Stimulated activated CD8-positive, alpha-beta memory T cell treated with anti-CD3 and anti-CD28 coated beads, Interleukin-4, amount 100 ng/mL, for 24 hours (primary cell): Measurements from ENCODE around the gene NPAS3.

Source experiments
- DNase-seq: peaks from one replicate; pipeline ENCODE4 v3.0.0-alpha.2; 2020; ENCODE audit warnings: low read depth

Gene NPAS3

DNA sequence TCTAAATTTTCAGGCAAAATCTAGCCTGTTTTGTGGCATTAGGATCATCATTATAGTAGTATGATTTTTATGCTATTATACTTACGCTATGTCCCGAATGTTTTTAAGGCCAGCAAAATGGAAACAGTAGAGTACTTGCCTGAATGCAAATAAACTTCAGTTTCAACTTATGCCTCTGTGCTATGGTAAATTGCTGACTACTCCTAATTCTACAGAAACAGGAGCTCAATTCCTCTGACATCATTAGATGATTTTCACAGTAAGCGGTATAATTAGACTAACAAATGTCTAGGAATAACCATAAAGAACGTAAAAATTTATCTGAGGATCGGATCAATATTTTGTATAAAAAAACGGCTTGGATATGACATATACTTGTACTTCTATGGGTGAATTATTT, 742.2 kb downstream of the NPAS3 start:
- DNase-seq: no peak

DNA sequence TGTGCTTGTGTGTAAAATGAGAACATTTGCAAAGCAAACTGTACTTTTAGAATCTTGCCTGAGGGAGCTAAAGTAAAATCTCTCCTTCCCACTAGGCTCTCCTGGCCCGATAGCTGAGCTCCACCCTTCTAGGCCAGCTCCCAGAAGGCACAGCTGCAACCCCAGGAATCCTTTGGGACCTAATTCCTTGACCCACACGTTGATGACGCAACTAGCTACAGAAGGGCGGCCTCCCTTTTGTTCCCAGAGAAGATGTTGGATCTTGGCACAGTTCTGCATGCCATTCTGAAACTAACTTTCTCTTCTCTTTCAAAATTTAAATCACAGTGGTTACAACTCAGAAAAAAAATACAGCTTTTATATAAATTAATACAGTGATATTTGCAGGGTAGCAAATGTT, 744.1 kb downstream of the NPAS3 start:
- no peak for DNase-seq

DNA sequence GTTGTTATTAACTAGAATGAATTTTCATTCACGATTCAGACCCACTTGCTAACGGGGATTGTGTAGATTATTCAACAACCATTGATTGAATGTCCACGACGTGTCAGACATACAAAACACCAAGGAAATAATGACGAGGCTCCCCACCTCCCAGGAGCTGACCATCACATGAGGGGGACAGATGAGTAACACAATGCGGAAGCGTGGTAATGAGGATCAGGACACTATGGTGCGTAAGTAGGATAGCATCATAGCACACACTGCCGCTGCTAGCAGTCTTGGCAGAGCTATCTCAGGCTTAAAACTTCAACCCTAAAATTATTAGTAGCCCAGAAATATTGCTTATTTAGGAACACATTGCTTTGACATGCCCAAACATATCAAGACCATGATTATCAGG, 746.3 kb downstream of the NPAS3 start:
- DNase-seq: no peak

DNA sequence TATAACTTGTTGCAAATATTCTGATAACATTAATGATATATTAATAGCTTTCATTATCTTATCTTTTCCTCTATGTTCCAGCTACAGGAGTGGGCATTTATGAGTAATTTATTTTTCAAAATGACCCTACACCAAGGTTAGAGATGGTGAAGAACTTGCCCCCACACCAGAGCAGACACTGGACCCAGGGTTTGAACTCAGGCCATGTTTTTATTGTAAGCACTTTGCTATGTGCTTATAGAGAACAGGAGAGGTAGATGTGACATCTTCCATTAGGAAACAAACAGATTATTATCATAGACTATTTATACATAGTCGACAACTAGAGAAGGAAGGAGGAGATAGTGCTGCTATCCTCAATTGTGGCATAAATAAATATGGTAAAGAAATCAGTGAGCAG, 747.0 kb downstream of the NPAS3 start:
- no peak for DNase-seq

DNA sequence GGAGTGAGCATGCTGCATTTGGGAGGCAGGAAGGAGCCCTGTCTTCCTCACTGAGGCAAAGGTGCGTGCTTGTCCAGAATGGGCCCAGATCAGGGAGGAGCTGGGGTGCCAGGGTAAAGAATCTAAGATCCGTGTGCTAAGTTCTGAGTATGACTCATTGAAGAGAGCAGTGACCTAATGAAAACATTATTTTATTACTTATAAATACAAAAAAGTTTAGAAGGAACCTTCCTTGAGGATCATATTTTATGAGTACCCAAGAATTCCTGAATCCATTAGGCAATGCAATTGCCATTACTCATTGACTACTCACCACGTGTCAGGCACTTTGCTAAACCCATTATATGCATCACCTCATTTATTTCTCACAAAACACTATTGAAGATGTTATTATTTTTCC, 747.5 kb downstream of the NPAS3 start:
- DNase-seq: no peak

DNA sequence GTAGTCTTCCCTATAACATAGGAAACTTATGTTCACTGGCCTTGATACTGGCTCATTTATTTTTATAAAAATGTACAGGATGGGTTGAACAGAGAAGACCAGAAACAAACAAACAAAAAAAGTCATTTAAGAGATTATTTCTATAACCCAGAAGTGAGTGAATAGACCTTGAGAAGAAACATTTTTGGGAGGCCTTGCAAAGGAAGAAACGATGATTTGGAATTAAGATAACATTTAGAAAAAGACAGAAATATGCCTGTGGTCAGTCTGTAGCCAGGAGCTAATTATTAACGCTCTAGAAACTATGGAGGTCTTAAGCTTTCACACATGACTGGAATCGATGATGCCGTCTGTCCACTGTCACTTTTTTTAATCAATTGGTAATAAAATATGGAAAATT, 748.2 kb downstream of the NPAS3 start:
- no peak for DNase-seq

DNA sequence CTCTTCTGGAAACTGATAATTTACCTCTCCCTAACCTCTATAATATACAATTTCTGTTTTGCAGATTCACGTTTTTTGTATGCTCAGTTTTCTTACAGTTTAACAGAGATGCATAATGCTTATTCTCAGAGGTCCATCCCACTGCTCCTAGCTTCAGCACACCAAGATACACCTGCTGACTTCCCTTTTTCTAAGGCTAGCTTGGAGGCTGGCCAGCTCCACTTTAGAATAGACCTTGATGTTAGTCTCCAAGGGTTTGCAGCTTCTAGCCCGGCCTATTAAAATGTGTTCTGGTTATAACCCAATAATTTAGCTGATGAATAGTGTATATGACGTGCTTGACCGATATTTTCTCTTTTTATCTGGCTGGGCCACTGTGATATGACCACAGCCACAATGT, 751.0 kb downstream of the NPAS3 start:
- no peak for DNase-seq

DNA sequence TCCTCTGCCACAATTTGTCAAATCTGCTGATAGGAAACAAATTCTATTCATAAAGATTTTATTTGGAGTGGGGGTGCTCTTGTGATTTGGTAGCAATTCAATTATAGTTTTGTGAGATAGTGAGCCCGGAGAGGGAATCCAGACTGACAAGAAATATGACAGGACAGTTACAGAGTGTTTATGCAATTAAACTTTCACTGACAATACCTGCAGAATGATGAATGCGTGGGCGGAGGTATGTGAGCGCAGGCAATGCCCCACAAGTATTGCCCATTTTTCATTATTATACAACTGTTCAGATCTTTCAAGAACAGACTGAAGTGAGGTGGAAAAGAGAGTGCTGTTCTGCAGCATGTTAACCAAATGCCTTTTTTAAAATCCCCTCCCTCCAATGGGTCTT, 753.2 kb downstream of the NPAS3 start:
- no peak for DNase-seq

DNA sequence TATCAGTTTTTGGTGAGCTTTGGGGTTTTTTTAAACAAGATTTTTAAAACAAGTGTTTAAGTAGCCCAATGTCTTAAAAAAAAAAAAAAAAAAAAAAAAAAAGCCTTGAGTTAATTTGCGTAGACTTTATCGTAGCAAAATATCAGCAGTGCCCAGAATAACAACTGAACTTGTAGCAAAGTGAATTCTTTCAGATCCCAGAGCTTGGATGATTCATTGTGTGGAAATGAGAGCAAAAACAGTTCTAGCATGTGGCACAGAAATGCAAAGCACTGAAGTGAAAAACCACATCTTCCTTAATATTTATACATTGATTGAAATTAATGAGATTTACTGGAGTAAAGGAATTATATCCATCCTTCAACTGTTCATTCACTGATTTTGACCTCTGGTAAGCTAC, 754.1 kb downstream of the NPAS3 start:
- DNase-seq: no peak

DNA sequence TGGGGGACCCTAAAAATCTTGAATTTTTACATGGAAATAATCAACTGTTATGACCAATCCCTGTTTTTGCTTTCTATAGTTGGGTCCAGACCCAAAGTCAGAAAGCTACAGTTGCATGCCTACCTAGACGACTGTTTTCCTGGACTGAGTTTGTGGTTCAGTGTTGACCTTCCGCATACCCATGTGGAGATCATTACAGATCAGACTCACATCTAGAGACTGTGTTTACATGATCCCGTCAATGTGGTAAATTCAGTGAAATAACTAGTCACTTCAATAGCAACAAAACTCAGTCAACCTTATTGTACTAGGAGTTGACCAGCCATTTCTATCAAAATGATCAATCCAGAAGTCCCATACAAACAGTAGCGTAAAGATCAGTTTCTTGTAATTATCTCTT, 754.6 kb downstream of the NPAS3 start:
- DNase-seq: no peak

DNA sequence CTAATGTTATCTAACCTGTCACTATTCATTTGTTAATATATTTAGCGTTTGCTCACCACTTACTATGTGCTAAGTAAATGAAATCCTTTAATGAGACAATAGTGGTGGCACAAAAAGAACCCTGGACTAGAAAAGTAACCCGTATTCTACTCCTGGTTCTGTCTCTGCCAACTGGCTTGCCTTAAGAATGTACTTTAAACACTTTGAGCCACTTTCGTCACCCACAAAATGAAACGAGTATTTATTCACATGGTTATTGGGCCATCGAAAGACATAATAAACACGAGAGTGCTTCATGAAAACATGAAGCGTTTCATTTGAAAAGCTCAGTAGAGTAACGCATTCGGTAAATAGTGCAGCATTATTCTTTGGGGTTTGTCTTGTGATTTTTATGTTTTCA, 757.5 kb downstream of the NPAS3 start:
- DNase-seq: no peak

DNA sequence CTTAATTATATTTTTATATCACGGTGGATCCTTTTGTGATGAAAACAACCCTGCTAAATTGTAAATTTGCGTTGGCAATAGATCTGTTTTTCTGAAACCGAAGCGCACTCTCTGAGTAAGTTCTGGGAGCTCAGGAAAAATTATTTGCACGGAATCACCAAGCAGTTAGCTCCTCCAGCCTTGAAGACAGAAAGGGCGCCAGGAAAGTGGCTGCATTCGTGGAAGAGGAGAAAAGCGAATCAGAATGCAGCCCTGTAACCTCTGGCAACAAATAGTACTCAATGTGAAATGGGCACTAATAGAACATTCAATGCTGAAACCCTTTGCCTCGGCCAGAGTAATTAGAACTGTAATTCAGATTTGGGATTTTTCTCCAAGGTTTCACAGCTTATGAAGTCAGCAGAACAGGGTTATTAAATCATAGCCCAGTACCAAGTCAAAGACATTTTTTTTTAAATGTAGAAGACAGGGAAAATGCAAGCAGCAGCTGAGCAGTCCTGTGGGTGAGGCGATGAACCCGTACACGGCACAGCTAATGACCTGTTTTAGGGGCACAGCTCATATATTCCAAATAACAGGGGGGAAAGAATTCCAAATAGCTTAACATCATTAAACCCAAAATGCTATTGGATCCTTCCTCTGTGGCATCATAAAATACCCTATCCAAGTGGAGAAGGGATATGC, 760.8 kb downstream of the NPAS3 start:
- DNase-seq: no peak

DNA sequence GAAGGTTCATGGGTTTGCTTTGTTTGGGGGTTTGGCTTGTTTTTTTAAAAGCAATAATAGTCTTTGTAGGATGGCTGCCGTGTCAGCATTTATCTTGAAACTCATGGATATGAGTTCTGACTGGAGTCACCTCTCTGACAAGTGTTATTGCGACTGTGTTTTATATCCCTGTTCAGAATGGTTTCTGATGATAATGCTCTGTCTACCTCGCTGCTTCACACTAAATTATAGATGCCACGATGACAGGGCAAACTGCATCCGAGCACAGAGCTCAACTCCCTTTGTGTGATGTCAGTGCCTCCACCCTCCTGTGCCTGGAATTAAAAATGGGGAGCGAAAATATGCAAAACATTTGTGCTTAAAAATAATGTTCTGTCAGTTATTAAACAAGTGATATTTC, 761.4 kb downstream of the NPAS3 start:
- DNase-seq: no peak

DNA sequence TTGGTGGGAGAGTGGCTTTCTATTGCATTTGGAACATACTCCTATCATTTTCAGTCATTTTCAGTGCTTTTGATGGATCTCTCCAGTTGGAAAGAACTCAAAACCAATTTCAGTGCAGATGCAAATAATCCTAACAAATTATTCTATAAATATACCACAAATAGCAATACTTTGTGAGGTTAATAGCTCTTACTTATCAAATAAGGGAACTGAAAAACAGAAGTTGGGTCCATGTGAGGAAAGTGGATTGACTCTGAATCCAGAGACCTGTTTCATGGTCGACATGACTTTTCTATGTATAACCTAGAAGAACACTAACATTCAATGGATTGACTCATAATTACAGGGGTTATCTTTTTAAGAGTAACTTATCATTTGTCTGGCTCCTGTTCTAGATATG, 763.6 kb downstream of the NPAS3 start:
- no peak for DNase-seq

DNA sequence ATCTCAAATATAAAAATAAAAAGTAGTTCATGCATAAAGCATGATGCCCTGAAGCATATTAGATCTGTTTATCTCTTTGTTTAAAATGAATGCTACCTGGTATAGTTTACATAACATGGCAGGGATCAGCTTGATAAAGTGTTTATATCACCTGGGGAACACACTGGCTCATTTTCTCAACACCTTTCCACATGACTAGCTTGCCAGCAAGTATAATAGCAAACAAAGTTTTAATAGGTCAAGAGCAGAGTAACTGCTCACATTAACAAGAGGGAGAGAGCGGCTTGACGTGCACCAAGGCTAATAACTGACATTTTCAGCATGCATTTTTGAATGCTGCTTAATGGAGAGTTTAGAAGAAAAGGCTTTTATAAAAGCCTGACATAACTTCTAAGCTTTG, 765.8 kb downstream of the NPAS3 start:
- no peak for DNase-seq

DNA sequence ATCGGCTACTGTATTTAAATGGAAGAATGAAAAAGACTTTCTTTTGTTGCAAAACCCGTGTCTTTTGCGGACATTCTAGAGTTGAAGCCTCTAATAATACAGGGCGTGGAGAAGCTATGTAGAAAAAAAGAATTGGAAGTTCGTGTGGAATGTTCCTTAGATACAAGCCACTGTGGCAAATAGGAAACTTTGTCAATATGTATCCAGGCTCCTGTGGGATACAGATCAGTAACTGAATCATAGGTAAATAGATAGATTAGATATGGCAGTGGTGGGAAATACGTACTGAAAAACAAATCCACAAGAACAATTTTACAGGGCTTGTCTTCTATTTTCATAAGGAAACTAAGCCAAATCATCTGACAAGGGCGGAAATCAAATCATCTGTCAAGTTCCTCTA, 766.8 kb downstream of the NPAS3 start:
- no peak for DNase-seq

DNA sequence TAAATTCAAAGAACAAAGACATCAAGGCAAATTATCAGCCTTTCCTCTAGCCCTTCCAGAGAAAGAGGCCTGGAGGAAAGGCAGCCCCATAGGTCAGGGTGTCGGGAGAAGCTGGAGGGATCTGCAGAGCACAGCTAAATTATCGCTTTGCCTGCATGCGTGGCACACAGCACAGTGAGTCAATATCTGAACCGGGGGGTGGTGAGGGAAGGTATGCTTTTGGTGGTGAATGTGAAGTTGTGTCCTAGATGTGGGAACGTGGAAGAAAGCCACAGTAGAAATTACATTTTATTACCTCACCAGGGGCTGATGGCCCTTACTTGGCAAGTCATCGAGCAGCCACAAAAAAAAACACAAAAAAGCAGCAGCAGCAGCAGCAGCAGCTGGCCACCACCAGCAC, 769.0 kb downstream of the NPAS3 start:
- DNase-seq: no peak

DNA sequence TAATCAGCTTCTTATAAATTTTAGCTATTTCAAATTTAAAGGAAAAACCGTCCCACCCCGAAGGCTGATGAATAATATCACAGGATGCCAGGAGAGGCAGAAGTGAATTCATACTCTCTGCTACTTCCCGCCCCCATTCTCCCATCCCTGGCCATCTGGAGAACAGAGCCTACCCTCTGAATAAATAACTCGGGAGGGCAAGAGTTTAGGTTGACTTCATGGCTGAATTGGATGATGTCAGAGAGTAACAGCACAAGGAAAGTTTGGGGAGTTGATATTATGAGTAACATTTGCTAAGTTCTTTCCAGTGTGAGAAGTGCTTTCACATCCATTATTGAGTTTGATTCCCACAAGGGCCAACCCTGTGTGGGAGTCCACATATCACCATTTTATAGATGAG, 770.6 kb downstream of the NPAS3 start:
- DNase-seq: no peak

DNA sequence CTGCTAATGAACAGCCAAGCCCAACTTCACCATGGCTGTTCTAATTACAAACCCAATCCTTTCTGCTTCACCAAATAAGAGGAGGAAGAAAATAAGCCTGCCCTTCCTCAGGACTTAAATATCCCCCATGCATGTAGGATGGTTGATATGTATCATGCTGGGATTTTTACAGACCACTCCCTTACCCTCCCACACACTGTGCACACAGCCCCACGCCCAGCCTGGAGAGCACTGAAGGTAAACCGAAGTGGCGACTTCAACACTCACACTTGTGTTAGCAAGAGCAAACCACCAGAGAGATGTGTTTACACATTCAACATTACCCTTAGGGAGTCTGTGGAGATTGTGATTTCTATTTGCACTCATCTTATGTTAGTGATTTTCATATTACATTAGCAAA, 771.0 kb downstream of the NPAS3 start:
- no peak for DNase-seq

DNA sequence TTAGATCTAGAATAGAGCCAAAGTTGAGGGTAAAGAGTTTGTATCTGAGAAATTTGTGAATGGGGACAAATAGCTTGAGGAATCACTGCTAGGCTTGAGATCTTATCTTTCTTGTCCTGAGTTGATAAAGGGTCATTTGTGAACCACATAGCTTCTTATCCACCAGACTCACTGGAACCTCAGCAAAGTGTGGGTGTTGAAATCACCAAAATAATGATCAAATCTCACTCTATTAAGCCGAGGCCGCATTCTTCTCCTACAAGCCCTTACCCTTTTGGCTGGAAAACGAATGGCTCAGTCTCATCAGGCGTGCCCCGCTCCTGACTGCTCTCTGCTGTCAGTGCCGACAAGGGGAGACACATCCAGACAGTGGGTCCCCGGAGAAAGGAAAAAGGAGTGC, 771.6 kb downstream of the NPAS3 start:
- DNase-seq: no peak

DNA sequence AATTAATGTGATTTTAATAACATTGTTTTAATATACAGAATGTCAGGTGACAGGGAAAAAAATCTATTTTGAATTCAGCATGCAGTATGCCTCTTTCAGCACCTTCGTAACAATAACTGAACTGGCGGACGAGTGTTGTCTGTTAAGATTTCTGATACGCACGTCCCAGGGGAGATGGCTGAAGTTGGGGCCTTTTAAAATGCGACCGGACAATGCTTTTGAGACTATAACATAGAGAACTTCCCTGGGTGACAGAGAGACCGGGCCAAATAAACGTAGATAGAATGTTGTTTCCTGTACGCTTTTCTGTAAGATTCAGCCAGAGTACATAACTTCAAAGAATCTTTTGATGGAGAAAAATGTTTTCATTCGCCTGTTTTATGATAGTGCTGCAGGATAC, 772.5 kb downstream of the NPAS3 start:
- no peak for DNase-seq

DNA sequence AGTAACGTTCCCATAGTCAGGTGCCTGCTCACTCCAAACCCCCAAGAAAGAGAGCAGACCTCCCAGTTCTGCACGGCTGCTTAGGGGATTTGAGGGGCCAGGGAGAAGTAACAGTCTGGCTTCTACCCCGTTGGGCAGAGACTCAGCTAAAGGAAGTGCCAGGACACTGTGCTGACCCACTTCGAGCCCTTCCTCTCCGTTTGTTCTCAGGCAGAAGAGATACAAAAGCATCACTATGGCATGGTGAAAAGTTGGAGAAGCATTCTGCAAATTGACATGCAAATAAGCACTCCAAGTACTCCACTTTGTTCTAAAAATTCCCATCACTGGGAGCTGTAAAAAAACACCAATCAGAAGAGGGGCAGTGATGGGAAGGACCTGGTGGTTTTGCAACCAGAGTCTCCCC, 773.1 kb downstream of the NPAS3 start:
- no peak for DNase-seq

DNA sequence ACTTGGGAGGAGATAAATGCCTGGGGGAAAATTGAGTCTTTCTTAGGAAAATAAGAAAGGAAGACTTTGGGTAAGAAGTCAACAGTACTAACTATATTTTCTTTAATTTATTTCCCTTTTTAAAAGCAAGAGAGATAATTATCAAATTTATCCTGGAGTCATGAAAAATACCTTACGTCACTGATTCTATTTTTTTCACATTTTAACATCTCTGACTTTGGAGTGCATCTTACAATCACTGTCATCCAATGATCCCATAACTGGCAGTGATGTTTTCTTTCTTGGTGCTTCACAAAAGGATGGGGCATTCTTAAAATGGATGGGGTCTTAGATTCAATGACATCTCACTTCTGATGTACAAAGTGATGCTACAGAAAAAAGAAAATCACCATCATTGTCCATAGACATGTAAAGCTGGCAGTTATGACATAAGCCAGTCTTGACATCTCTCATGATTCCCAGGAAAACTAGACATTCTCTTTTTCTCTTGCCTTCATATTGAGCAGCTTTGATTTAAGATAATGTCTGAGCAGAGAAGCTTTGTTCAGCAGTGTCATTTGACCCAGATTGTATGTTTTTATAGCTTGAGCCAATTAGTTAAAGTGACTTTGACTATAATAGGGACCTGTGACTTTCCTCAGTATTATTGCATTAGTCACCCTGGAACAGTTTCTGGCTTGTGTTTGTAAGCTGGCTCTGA, 776.0 kb downstream of the NPAS3 start:
- DNase-seq: no peak

DNA sequence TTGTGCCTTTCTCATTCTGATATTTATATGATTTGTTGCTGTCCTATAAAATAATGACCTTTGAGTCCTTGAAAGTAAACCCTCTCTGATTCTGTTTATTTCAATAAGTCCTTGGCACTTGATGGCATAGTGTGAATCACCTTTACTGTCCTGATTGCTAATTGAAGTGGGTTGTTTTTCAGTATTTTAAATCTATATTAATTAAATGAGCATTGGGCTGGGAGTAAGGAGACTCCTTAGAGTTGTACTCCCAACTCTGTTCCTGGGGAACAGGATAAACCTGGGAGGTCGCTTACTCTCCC, 776.5 kb downstream of the NPAS3 start:
- DNase-seq: no peak
